ENCODE measurements around the gene SLK.

SLK gene

DNA sequence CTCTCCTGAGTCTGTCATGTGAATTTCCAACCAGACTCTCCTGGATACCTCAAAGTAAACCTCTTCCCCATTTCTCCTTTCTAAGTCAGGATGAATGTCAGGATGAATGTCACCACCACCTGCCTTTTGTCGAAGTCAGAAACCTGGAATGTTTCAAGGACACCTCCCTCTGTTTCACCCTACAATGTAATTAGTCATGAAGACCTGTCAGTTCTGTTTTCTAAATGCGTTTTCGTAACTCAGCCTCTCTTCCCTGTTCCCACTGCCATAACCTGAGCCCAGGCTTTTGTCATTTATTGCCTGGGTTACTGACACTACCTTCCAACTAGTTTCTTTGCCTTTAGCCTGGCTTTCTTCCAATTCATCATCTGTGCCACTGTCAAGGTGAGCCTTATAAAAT is 43.4 kb upstream of the SLK start:
- TF ChIP-seq CTCF (IDR thresholded peaks at IDR 0.05) = no peak

DNA sequence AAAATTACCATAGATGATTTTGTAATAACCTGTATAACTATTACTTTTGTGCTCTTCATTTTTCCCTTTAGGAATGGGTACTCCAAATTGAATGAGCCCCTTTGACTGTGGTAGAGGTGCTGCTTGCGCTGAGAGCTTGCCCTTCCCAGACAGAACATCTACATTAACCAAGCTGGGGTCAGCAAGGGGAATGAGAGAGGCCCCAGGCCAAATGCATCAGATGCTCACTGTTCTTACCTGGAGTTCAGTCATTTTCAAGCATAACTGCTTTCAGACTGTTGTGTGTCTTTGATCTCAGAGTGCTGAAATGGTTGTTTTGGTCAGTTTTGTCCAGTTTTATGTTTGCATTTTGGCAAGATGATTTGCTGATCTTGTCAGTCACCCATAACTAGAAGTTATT is 41.3 kb upstream of the SLK start:
- no peak for TF ChIP-seq CTCF (IDR thresholded peaks at IDR 0.05)

DNA sequence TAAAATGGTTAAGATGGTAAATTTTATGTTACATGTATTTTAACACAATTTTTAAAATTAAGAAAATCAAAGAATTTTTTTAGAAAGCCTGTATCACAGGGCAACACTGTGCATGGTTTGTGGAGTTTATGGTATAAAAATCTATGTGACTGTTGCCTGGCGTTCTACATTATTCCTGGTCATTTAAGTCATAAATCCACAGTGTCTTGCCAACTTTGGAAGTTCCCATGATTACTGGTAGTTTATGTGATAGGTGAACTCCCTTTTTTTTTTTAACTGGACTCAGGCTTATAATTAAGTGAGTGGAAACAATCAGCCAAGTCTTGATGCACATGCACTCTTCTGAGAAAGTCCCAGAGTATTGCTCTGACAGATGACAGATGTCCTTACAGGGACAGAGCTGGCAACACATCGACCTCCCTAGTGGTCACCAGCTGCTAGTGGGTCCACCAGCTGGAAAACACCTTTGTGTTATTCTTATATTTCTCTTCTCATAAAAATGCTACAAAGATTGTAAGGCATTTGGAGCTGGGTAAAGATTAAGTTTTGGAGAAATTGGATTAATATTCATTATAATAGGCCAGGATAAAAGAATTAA is 40.1 kb upstream of the SLK start:
- no peak for TF ChIP-seq CTCF (IDR thresholded peaks at IDR 0.05)

DNA sequence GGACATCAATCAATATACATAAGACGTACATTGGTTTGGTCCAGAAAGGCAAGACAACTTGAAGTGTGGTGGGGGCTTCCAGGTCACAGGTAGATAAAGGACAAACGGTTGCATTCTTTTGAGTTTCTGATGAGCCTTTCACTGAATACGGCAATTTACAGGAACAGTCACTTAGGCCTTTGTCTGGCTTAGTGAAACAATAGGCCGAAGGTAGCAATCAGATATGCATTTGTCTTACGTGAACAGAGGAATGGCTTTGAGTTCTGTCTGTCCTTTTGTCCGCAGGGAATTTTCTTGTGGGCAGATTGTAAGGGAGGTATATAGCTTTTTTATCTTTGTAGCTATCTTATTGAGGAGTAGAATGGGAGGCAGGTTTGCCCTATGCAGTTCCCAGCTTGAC is 38.2 kb upstream of the SLK start:
- no peak for TF ChIP-seq CTCF (IDR thresholded peaks at IDR 0.05)

- TF ChIP-seq CTCF (IDR thresholded peaks at IDR 0.05) = no peak
These were observed 37.5 kb upstream of the SLK start for GRCh38 chr10:103929381-103929921.

- TF ChIP-seq CTCF (IDR thresholded peaks at IDR 0.05) = no peak
These were observed 36.5 kb upstream of the SLK start for GRCh38 chr10:103930449-103930848.

DNA sequence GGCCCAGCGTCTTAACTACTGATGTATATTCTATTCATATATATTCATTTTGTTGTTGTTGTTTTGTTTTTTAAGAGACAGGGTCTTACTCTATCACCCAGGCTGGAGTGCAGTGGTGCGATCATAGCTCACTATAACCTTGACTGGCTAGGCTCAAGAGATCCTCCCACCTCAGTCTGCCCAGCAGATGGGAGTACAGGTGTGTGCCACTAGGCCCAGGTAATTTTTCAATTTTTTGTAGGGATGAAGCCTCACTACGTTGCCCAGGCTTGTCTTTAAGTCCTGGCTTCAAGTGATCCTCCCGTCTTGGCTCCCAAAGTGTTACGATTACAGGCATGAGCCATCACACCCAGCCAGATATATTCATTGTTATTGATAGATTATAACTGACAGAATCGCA is 36.1 kb upstream of the SLK start:
- TF ChIP-seq CTCF (IDR thresholded peaks at IDR 0.05) = no peak

- no peak for TF ChIP-seq CTCF (IDR thresholded peaks at IDR 0.05)
These were observed 35.3 kb upstream of the SLK start for GRCh38 chr10:103931603-103932002.
